Omental fat pad (tissue), 4 donors: Measurements from ENCODE around the gene CYBRD1. TPM values are rescaled to one million over a fixed set of nuclear protein-coding genes. Genes with fewer than 3 reads are reported as not detected.

ENCODE experiments used
- ATAC-seq: fragments of 150-250 bp; one replicate; pipeline ENCODE4 v1.9.1; 2016; ENCODE audit warnings: mild to moderate bottlenecking, moderate library complexity; ENCODE audit not compliant: low FRiP score
- DNase-seq: peaks from one replicate; pipeline ENCODE4 v3.0.0-alpha.2; 2019; ENCODE audit warnings: low spot score
- small RNA-seq: library from RNA; depleted of rRNA; stranded (forward); fragments of <200 nt; gene quantifications from one replicate; pipeline ENCODE3, GENCODE V24; 2016
- total RNA-seq, 4 donors: library from RNA; depleted of rRNA; stranded (reverse); fragments of >200 nt; gene quantifications; one replicate each; pipeline ENCODE4 v1.1.0, GENCODE V29; 2016
- TF ChIP-seq, protein P1 (sequence below), 3 donors: fragments of 450-650 bp; IDR thresholded peaks; one replicate each; pipeline ENCODE4 v1.5.1; 2016 to 2017; ENCODE audit warnings: antibody characterized with exemption in 3 of 3, mild to moderate bottlenecking in 3 of 3, moderate library complexity in 2 of 3

Gene CYBRD1
- total RNA-seq, 4 donors from 2014 or later, result 296 to 494 (median 360) TPM

DNA sequence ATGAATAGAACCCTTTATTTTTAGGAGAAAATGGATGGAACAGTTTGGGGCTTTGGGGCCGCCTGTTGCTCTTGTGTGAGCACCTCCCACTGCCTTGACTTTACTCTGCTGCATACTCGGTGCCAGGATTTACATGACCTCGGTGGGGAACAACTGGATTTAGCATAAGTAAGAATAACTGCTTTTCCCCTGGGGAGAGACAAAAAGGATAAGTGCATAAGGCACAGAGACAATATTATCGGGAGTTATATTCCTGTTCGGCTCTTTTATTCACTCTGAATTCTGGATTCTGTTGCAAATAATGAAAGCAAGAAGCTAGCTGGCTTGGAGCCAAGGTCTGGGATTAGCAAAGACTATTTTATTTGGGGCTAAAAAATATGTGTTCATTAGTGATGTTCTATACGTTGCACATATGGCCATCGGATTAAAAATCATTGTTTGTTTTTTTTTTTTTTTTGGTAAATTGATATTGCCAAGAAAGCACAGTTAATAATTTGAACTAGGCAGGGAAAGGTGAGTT lies 69.8 kb downstream of the CYBRD1 start:
- no peak for DNase-seq
- ATAC-seq, result no peak
- TF ChIP-seq, protein P1, sequence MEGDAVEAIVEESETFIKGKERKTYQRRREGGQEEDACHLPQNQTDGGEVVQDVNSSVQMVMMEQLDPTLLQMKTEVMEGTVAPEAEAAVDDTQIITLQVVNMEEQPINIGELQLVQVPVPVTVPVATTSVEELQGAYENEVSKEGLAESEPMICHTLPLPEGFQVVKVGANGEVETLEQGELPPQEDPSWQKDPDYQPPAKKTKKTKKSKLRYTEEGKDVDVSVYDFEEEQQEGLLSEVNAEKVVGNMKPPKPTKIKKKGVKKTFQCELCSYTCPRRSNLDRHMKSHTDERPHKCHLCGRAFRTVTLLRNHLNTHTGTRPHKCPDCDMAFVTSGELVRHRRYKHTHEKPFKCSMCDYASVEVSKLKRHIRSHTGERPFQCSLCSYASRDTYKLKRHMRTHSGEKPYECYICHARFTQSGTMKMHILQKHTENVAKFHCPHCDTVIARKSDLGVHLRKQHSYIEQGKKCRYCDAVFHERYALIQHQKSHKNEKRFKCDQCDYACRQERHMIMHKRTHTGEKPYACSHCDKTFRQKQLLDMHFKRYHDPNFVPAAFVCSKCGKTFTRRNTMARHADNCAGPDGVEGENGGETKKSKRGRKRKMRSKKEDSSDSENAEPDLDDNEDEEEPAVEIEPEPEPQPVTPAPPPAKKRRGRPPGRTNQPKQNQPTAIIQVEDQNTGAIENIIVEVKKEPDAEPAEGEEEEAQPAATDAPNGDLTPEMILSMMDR (IDR thresholded peaks at IDR 0.05), result no peak

DNA sequence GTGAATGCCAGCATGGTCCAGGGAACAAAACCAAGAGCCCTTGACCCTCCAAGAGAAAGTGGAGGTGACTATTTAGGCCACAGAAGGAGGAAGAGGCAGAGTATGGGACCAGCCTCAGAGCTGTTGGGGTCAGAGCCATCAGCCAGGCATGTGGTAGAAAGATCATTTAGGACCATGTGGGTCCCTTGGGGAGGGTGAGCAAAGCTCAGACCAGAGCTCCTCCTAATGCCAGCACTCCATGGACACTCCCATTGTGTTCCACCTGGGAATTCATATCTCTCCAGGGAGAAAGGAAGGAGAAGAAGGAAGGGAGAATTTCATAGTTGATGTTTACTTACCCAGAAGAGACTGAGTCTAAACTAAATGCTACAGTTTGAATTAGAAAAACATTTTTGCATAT lies 73.2 kb downstream of the CYBRD1 start:
- no peak for DNase-seq
- TF ChIP-seq, protein P1 (IDR thresholded peaks at IDR 0.05), result no peak
- ATAC-seq, result no peak

DNA sequence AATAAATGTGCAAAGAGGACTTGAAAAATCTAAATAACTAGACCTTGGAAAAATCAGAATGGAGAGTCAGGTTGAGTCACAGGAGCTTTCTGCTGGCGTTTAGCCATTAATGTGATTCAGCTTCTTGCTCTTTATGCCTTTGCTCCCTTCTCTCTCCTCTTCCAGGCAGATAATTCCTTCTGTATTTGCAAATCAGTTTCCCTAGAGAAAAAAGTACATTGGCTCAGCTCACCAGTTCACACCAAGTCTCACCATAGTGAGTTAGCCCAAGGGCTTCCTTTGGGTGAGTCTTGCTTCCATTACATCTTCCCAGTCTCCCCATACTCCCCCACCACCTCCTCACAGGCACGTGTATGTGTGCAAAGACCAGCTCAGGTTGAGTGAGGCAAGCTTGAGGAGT lies 73.6 kb downstream of the CYBRD1 start:
- DNase-seq (no peak), ATAC-seq (peak; percentile 59)
- TF ChIP-seq, protein P1 (IDR thresholded peaks at IDR 0.05), result no peak

DNA sequence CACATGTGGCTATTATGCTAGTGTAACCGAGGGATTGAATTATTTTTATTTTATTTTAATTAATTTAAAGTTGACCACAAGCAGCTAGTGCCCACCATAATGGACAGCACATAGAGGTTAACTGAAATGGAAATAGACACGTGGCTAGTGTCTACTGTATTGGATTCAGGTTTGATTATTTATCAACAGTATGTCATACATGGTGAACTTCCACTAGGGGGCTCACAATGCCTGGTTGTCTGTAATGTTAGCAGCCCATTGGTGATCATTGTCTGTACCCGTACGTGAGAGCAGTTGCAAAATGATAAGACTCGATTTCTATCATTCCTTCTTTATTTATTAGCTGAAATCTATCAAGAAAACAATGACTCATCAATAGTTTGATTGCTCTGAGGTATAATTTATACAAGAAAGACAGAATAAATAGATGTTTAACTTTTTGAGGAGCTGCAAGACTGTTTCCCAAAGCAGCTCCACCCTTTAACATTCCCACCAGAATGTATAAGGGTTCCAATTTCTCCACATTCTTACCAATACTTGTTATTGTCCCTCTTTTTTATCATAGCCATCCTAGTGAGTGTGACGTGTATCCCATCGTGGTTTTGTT lies 76.5 kb downstream of the CYBRD1 start:
- ATAC-seq, result peak; percentile 67
- TF ChIP-seq, protein P1 (IDR thresholded peaks at IDR 0.05), result no peak
- DNase-seq, result no peak

DNA sequence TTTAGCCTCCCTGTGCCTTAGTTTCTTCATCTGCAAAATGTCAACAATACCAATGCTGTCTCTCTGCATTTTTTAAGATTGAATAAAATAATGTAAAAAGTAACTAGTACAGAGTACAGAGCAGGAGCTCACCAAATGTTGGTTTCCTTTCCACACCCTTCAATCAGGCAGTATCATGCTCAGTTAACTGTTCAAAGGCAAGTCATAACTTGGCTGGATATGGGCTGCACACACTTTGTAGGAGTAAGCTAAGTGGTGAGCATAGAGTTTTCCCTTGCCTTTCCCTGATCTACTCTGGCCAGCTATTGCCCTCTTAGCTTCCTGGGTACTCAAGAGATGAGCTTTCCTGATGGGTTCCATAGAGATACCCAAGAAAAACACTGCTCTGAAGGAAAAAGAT lies 77.9 kb downstream of the CYBRD1 start:
- TF ChIP-seq, protein P1 (IDR thresholded peaks at IDR 0.05), result no peak
- no peak for DNase-seq
- no peak for ATAC-seq

DNA sequence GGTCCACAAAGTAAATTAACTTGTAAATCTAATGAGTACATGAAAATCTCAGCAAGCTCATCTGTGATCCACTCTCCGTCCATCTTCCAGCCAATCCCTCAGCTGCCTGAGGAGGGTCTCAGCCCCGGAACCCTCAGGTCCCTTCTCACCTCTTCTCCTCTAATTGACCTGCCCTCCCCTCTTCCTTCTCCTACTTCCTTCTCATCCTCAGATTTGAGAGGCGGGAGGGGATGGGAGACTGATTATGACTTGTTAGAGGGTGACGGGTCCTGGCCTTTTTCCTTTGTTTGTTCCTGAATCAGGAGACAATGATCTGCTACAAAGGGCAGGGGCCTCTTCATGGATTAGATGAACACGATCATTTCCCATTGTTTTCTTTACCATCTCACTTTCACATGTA lies 80.1 kb downstream of the CYBRD1 start:
- no peak for DNase-seq
- ATAC-seq, result no peak
- TF ChIP-seq, protein P1 (IDR thresholded peaks at IDR 0.05), result no peak

Small RNA genes within 50 kb of the gene (small RNA-seq; reads per million reads assigned to genes)
- gene AC007969.2 (not detected), gene RPL21P38 (not detected)

Other genes starting within 250 kb of the CYBRD1 start
- 10 to 100 TPM; 10.7 to 25.0 (median 19.0) TPM for gene METTL8, start 88.5 kb upstream of the CYBRD1 start, total RNA-seq
- gene DCAF17, start 88.2 kb upstream of the CYBRD1 start, total RNA-seq, result 10 to 100 TPM in 3 of 4 donors, 1 to 10 TPM in 1; 9.9 to 25.7 (median 15.1) TPM
- 100 to 1,000 TPM in 2 of 4 donors, 10 to 100 TPM in 2; 73.5 to 115 (median 87.8) TPM for gene DYNC1I2, start 165.0 kb downstream of the CYBRD1 start, total RNA-seq